H9 (cell line): ENCODE measurements around the gene STXBP6. TPM values are rescaled to one million over a fixed set of nuclear protein-coding genes. Genes with fewer than 3 reads are reported as not detected.

Experiments
- DNase-seq: peaks from one replicate; pipeline ENCODE4 v3.0.0-alpha.2; 2017
- H2AFZ ChIP-seq: one replicate; pipeline ENCODE4 v1.6.1; 2013; ENCODE audit warnings: mild to moderate bottlenecking, low read length, control low read depth, moderate library complexity
- H2AK5ac ChIP-seq: 2 replicates; pipeline ENCODE4 v1.6.1; 2013; ENCODE audit warnings: low read length, control low read depth, mixed read lengths; ENCODE audit not compliant: insufficient read length
- H2BK120ac ChIP-seq: one replicate; pipeline ENCODE4 v1.6.1; 2013; ENCODE audit warnings: low read depth, mild to moderate bottlenecking, low read length, control low read depth, inconsistent platforms; ENCODE audit not compliant: poor library complexity, severe bottlenecking
- H2BK12ac ChIP-seq: 2 replicates; pipeline ENCODE4 v1.6.1; 2013; ENCODE audit warnings: low read length, control low read depth, mixed read lengths, low read depth; ENCODE audit not compliant: insufficient read length
- H2BK15ac ChIP-seq: 2 replicates; pipeline ENCODE4 v1.6.1; 2013; ENCODE audit warnings: low read depth, low read length, control low read depth
- H2BK20ac ChIP-seq: one replicate; pipeline ENCODE4 v1.6.1; 2013; ENCODE audit warnings: low read depth, mild to moderate bottlenecking, low read length, control low read depth, inconsistent platforms; ENCODE audit not compliant: poor library complexity, severe bottlenecking
- H2BK5ac ChIP-seq: 2 replicates; pipeline ENCODE4 v1.6.1; 2013; ENCODE audit warnings: low read length, control low read depth, mixed read lengths; ENCODE audit not compliant: insufficient read length
- H3K14ac ChIP-seq: 2 replicates; pipeline ENCODE4 v1.6.1; 2013; ENCODE audit warnings: low read length, control low read depth; ENCODE audit not compliant: insufficient read depth
- H3K18ac ChIP-seq: 2 replicates; pipeline ENCODE4 v1.6.1; 2013; ENCODE audit warnings: low read depth, mild to moderate bottlenecking, mixed read lengths, low read length, control low read depth; ENCODE audit not compliant: insufficient read length
- H3K23ac ChIP-seq: 2 replicates; pipeline ENCODE4 v1.6.1; 2013; ENCODE audit warnings: low read length, control low read depth, mixed read lengths, low read depth; ENCODE audit not compliant: insufficient read length
- H3K23me2 ChIP-seq: 2 replicates; pipeline ENCODE4 v1.6.1; 2013; ENCODE audit warnings: low read depth, mild to moderate bottlenecking, mixed read lengths, low read length, control low read depth; ENCODE audit not compliant: insufficient read length, poor library complexity, severe bottlenecking
- H3K27ac ChIP-seq: 2 replicates; pipeline ENCODE4 v1.5.1; 2013; ENCODE audit warnings: low read length, control low read depth, mixed read lengths, low read depth; ENCODE audit not compliant: insufficient read length
- H3K27me3 ChIP-seq: 2 replicates; pipeline ENCODE4 v1.6.1; 2013; ENCODE audit warnings: low read length, control low read depth, inconsistent platforms; ENCODE audit not compliant: insufficient read depth
- H3K4ac ChIP-seq: 2 replicates; pipeline ENCODE4 v1.6.1; 2013; ENCODE audit warnings: low read depth, mild to moderate bottlenecking, control low read depth, inconsistent platforms, low read length, moderate library complexity
- H3K4me1 ChIP-seq: 2 replicates; pipeline ENCODE4 v1.6.1; 2013; ENCODE audit warnings: low read length, control low read depth, inconsistent platforms; ENCODE audit not compliant: insufficient read depth
- H3K4me2 ChIP-seq: 2 replicates; pipeline ENCODE4 v1.6.1; 2013; ENCODE audit warnings: low read length, control low read depth, mixed read lengths; ENCODE audit not compliant: insufficient read length, insufficient read depth
- H3K56ac ChIP-seq: 2 replicates; pipeline ENCODE4 v1.6.1; 2013; ENCODE audit warnings: low read depth, mild to moderate bottlenecking, mixed read lengths, low read length, control low read depth; ENCODE audit not compliant: insufficient read length
- H3K79me1 ChIP-seq: 2 replicates; pipeline ENCODE4 v1.6.1; 2013; ENCODE audit warnings: low read depth, mild to moderate bottlenecking, moderate library complexity, low read length, control low read depth, inconsistent platforms; ENCODE audit not compliant: insufficient read depth, poor library complexity, severe bottlenecking
- H3K79me2 ChIP-seq: 2 replicates; pipeline ENCODE4 v1.6.1; 2013; ENCODE audit warnings: low read length, control low read depth, inconsistent platforms; ENCODE audit not compliant: insufficient read depth
- H3K9ac ChIP-seq: 2 replicates; pipeline ENCODE4 v1.6.1; 2013; ENCODE audit warnings: low read length, control low read depth, mixed read lengths; ENCODE audit not compliant: insufficient read length; ENCODE audit errors: extremely low read depth
- H3K9me3 ChIP-seq: one replicate; pipeline ENCODE4 v1.6.1; 2013; ENCODE audit warnings: low read depth, low read length, inconsistent platforms; ENCODE audit not compliant: control insufficient read depth
- H3T11ph ChIP-seq: one replicate; pipeline ENCODE4 v1.6.1; 2013; ENCODE audit warnings: mild to moderate bottlenecking, low read length, control low read depth, inconsistent platforms
- H4K20me1 ChIP-seq: one replicate; pipeline ENCODE4 v1.6.1; 2013; ENCODE audit not compliant: control insufficient read depth, insufficient read length, insufficient read depth
- H4K5ac ChIP-seq: 2 replicates; pipeline ENCODE4 v1.6.1; 2013; ENCODE audit warnings: low read depth, mild to moderate bottlenecking, mixed read lengths, low read length, control low read depth; ENCODE audit not compliant: insufficient read length
- H4K8ac ChIP-seq: replicated peaks from 2 replicates; pipeline ENCODE4 v1.6.1; 2013; ENCODE audit warnings: low read length, control low read depth, mixed read lengths, low read depth; ENCODE audit not compliant: insufficient read length
- H4K91ac ChIP-seq: 2 replicates; pipeline ENCODE4 v1.6.1; 2013; ENCODE audit warnings: low read depth, mild to moderate bottlenecking, moderate library complexity, mixed read lengths, low read length, control low read depth; ENCODE audit not compliant: insufficient read length
- H3K27ac Mint-ChIP-seq, 3 experiments: 2 replicates in 2 of 3; 3 replicates in 1 of 3; pipeline ENCODE4 v1.8.0; 2020 to 2021; ENCODE audit warnings: mixed read lengths in 3 of 3, mild to moderate bottlenecking in 1 of 3, moderate library complexity in 1 of 3
- H3K27me3 Mint-ChIP-seq: 2 replicates; pipeline ENCODE4 v1.8.0; 2021; ENCODE audit warnings: low read depth, mild to moderate bottlenecking, moderate library complexity, mixed read lengths
- H3K36me3 Mint-ChIP-seq, 3 experiments: 2 replicates in 2 of 3; 3 replicates in 1 of 3; pipeline ENCODE4 v1.8.0; 2020 to 2021; ENCODE audit warnings: low read depth in 3 of 3, mixed read lengths in 3 of 3; ENCODE audit not compliant: insufficient read depth in 1 of 3
- H3K4me1 Mint-ChIP-seq, 2 experiments: 2 replicates each; pipeline ENCODE4 v1.8.0; 2020; ENCODE audit warnings: mixed read lengths in 2 of 2
- H3K4me3 Mint-ChIP-seq, 2 experiments: 2 replicates in 1 of 2; 3 replicates in 1 of 2; pipeline ENCODE4 v1.8.0; 2020 to 2021; ENCODE audit warnings: mild to moderate bottlenecking in 2 of 2, mixed read lengths in 2 of 2, moderate library complexity in 1 of 2
- H3K9me3 Mint-ChIP-seq, 2 experiments: 2 replicates in 1 of 2; 3 replicates in 1 of 2; pipeline ENCODE4 v1.8.0; 2020; ENCODE audit warnings: mild to moderate bottlenecking in 2 of 2, mixed read lengths in 2 of 2, moderate library complexity in 1 of 2
- CTCF ChIP-seq: fragments of 200-600 bp; sonication (generic); conservative IDR thresholded peaks from 3 replicates; pipeline ENCODE4 v1.8.0; 2021; ENCODE audit warnings: antibody characterized with exemption, mild to moderate bottlenecking
- WGBS: extraction: QIAGEN DNeasy Blood & Tissue Kit; methylation state at CpG from one replicate; pipeline ENCODE4 v1.1.7; 2013; ENCODE audit warnings: missing lambda C conversion rate, low lambda C conversion rate, mixed read lengths; ENCODE audit not compliant: insufficient read length; ENCODE audit errors: extremely low coverage; 5-methylcytosine and 5-hydroxymethylcytosine counted together
- total RNA-seq: library from RNA; stranded (reverse); gene quantifications from 2 replicates; pipeline ENCODE4 v1.2.1, GENCODE V29; 2021

Gene STXBP6
- total RNA-seq, 1 experiment from 2014 or later: 3.6 TPM

- Histone ChIP-seq H3K9me3 (no peaks in the 10 kb centered on the region), H3K23ac (no peak overlapping the region), H3K4me1 (no peaks in the 10 kb centered on the region), H2BK20ac (no peak overlapping the region), H4K5ac (no peak overlapping the region), H2BK12ac (no peak overlapping the region), H2BK5ac (no peak overlapping the region), H4K8ac (no peak overlapping the region), H3T11ph (no peak overlapping the region), H3K9ac (no peak overlapping the region), H3K14ac (no peak overlapping the region), H3K27ac (no peak overlapping the region), H2AK5ac (no peak overlapping the region), H3K79me2 (no peaks in the 10 kb centered on the region), H2BK120ac (no peak overlapping the region), H3K27me3 (no peaks in the 10 kb centered on the region), H4K91ac (no peak overlapping the region), H3K79me1 (no peaks in the 10 kb centered on the region), H3K4ac (no peak overlapping the region), H4K20me1 (no peaks in the 10 kb centered on the region), H3K4me2 (no peak overlapping the region), H3K23me2 (no peaks in the 10 kb centered on the region), H2AFZ (no peak overlapping the region), H2BK15ac (no peak overlapping the region), H3K56ac (no peak overlapping the region), H3K18ac (no peak overlapping the region)
- Mint-ChIP-seq H3K36me3 (no peaks in the 10 kb centered on the region), H3K27me3 (no peaks in the 10 kb centered on the region), H3K9me3 (no peaks in the 10 kb centered on the region), H3K27ac (no peak overlapping the region), H3K4me3 (no peak overlapping the region), H3K4me1 (no peaks in the 10 kb centered on the region; a peak in 1 of 4 replicates)
- DNase-seq: no peak
- no CpG with 5 or more reads among the region's 2 CpGs for WGBS
- no peak for TF ChIP-seq CTCF
These were observed 181.6 kb downstream of the STXBP6 start for GRCh38 chr14:24868389-24868788.
